ENCODE results near the gene ANKRD33B. TPM values are rescaled to one million over a fixed set of nuclear protein-coding genes. Genes with fewer than 3 reads are reported as not detected.

Gene ANKRD33B
- total and polyA plus RNA-seq, 2 donors: 4.4 to 4.7 TPM

DNA sequence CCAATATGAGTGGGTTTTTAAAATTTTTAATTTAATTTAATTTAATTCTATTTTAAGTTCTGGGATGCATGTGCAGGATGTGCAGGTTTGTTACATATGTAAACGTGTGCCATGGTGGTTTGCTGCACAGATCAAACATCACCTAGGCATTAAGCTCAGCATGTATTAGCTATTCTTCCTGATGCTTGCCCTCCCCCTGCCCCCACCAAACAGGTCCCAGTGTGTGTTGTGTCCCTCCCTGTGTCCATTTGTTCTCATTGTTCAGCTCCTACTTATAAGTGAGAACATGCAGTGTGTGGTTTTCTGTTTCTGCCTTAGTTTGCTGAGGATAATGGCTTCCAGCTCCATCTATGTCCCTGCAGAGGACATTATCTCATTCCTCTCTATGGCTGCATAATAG, 35.0 kb upstream of the ANKRD33B start:
- no peak for DNase-seq (ENCODE audit: extremely low spot score)
- H3K4me3 ChIP-seq (ENCODE audit: low read depth, low read length): no peak overlapping the region
- WGBS: 85% methylated on average over 1 of the region's 1 CpG
- H3K27ac ChIP-seq (ENCODE audit: low read depth): no peak overlapping the region
- no peaks in the 10 kb centered on the region for H3K4me1 ChIP-seq (ENCODE audit: insufficient read depth)
- no peaks in the 10 kb centered on the region for H3K36me3 ChIP-seq (ENCODE audit: insufficient read depth)

DNA sequence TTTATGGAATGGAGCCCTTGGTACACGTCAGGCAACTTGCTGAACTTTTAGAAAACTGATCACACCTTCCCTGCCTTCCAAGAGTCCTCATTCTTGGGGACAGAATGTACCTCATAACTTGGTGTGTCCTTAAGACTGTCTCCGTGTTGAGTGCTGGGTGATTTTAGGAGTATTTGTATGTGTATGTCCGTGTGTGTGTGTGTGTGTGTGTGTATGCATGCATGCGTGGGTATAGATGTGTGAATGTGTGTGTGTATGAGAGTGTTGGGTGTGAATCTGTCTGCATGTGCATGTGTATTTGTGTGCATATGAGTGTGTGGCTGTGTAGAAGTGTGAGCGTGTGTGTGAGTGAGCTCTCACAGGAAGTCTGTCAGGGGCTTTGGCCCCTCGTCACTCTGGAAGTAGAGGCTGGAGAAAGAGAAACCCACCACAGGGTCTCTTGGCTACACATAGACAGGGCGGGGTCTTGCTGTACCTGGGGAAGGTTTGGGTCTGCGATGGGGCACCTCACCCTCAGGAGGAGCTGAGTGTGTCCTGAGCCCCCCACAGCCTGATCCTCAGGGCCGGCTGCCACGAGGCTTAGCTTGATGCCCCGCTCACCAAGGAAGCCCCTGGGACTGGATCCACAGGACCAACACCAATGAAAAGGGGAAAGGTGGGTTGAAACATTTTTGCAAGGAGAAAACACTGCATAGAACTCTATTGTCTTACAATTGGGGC, 33.1 kb upstream of the ANKRD33B start:
- WGBS: 82% methylated on average over 11 of the region's 11 CpGs
- Histone ChIP-seq H3K4me1 (ENCODE audit: insufficient read depth) (no peaks in the 10 kb centered on the region), H3K36me3 (ENCODE audit: insufficient read depth) (no peaks in the 10 kb centered on the region), H3K4me3 (ENCODE audit: low read depth, low read length) (no peak overlapping the region), H3K27ac (ENCODE audit: low read depth) (no peak overlapping the region)
- DNase-seq (ENCODE audit: extremely low spot score): no peak

GRCh38 chr5:10532421-10532820, 31.4 kb upstream of the ANKRD33B start:
- Histone ChIP-seq H3K27ac (ENCODE audit: low read depth) (no peak overlapping the region), H3K4me3 (ENCODE audit: low read depth, low read length) (no peak overlapping the region), H3K36me3 (ENCODE audit: insufficient read depth) (no peaks in the 10 kb centered on the region), H3K4me1 (ENCODE audit: insufficient read depth) (no peaks in the 10 kb centered on the region)
- DNase-seq (ENCODE audit: extremely low spot score): no peak
- WGBS: 94% methylated on average over 3 of the region's 3 CpGs

DNA sequence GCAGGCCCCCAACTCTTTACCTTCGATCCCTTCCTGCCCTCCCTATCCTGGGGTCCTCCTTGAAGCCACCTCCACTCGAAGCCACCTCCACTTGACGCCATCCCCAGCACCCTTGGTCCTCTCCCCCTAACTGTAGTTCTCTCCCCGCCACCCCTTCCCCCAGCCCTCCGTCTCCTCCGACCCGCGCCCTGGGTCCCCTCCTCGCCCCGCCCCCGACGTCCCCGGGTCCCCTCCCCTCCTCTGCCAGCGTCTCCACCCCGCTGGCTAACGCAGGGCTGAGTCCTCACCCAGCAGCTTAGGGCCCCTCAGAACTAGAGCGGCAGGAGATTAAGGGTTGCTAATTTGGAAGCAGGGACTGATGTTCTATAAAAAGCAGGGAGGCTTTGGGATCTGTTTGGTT, 30.6 kb upstream of the ANKRD33B start:
- no peaks in the 10 kb centered on the region for H3K36me3 ChIP-seq (ENCODE audit: insufficient read depth)
- no peaks in the 10 kb centered on the region for H3K4me1 ChIP-seq (ENCODE audit: insufficient read depth)
- H3K27ac ChIP-seq (ENCODE audit: low read depth): no peak overlapping the region
- 11% methylated on average over 17 of the region's 17 CpGs for WGBS
- no peak for DNase-seq (ENCODE audit: extremely low spot score)
- no peak overlapping the region for H3K4me3 ChIP-seq (ENCODE audit: low read depth, low read length)

DNA sequence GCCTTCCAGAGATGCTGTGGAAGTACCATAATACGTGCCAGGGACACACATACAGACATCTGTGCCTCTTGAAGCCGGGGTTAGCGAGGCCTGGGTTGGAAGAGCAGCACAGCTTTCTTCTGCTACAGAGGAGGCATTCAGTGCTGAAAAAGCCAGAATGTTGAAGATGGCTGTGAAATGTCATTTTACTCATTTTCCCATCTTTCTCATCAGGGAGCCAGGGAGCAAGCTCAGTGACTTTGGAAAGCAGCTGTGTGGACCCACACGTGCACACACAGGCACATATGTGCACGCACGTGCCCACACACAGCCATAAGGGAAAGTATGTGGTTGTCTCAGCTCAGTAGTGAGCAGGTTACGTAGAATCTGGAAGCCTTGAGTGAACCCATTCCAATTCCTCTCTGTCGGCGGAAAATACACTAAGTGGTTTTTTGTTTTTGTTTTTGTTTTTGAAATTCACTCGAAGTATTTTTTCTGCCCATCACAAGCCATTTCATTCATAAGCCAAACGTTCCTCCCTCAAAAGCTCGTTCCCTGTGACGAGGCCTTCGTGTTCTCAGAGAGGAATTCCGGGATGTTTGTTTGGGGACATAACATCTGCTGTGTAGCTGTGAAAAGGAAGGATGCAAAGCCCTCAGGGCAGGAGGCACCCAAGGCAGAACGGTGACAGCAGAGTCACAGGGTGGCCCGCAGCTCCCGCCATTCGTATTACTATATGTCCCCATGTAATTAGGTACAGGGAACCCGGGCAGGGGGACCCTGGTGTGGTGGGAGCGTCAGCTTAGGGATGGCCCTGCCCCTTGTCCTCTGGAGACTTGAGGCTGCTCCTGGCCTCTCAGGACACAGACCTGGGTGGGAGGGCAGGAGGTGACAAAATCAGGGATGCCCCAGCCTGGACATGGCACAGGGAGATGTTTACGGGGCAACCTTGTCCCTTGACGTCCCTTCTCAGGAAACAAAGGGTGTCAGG, 29.0 kb upstream of the ANKRD33B start:
- H3K4me3 ChIP-seq (ENCODE audit: low read depth, low read length): no peak overlapping the region
- H3K36me3 ChIP-seq (ENCODE audit: insufficient read depth): no peaks in the 10 kb centered on the region
- no peak overlapping the region for H3K27ac ChIP-seq (ENCODE audit: low read depth)
- WGBS: 80% methylated on average over 23 of the region's 23 CpGs
- no peak for DNase-seq (ENCODE audit: extremely low spot score)
- no peaks in the 10 kb centered on the region for H3K4me1 ChIP-seq (ENCODE audit: insufficient read depth)

DNA sequence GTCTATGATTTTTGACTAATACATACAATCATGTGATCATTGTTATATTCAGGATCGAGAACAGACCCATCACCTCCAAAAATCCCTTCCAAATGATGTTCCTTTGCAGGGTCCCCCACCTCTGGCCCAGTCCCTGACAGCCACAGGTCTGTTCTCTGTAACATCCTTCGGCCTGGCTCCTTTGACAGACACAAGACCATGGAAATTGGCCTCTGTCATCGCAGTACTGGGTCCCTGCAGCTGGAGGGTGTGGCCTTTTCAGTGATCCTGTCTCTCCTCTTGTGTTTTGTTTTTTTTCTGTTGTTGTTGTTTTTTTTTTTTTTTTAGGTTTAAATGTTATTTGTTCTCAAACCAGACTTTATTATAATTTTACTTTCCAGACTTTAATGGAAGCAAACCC, 27.4 kb upstream of the ANKRD33B start:
- Histone ChIP-seq H3K4me3 (ENCODE audit: low read depth, low read length) (no peak overlapping the region), H3K27ac (ENCODE audit: low read depth) (no peak overlapping the region), H3K4me1 (ENCODE audit: insufficient read depth) (no peaks in the 10 kb centered on the region), H3K36me3 (ENCODE audit: insufficient read depth) (no peaks in the 10 kb centered on the region)
- no peak for DNase-seq (ENCODE audit: extremely low spot score)
- WGBS: 82% methylated on average over 3 of the region's 3 CpGs

DNA sequence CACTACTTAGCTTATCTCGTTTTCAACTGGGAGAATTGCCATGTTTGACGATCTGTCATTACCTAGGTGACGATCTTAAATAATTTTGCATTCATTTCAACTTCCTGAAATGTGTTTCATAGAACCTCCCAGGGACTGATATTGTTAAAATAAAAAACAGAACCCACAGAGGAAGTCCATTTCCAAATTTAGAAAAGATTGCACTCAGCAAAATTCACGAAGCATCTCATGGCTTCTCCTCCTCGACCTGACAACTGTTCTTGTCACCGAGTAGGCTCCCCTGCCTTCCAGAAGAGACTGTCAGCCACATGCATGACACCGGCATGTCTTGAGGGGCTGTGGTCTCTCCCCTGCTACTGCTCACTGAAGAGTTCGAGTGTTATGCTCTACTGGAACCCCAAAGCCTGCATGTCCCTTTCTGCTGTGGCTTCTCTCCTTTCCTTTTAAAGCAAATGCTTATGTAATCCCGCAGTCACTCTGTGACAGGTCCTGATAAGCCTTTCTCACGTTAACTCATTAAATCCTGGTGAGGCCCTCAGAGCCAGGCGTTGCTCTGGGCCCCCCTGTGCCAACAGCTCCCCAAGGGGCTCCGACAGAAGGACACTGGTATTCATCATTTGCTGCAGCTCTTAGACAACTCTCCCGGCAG, 26.8 kb upstream of the ANKRD33B start:
- Histone ChIP-seq H3K36me3 (ENCODE audit: insufficient read depth) (no peaks in the 10 kb centered on the region), H3K4me1 (ENCODE audit: insufficient read depth) (no peaks in the 10 kb centered on the region), H3K27ac (ENCODE audit: low read depth) (no peak overlapping the region), H3K4me3 (ENCODE audit: low read depth, low read length) (no peak overlapping the region)
- 28% methylated on average over 13 of the region's 13 CpGs for WGBS
- no peak for DNase-seq (ENCODE audit: extremely low spot score)

GRCh38 chr5:10537624-10538023, 26.2 kb upstream of the ANKRD33B start:
- Histone ChIP-seq H3K4me3 (ENCODE audit: low read depth, low read length) (no peak overlapping the region), H3K27ac (ENCODE audit: low read depth) (no peak overlapping the region), H3K4me1 (ENCODE audit: insufficient read depth) (no peaks in the 10 kb centered on the region), H3K36me3 (ENCODE audit: insufficient read depth) (no peaks in the 10 kb centered on the region)
- 47% methylated on average over 4 of the region's 4 CpGs for WGBS
- no peak for DNase-seq (ENCODE audit: extremely low spot score)

- Histone ChIP-seq H3K27ac (ENCODE audit: low read depth) (no peak overlapping the region), H3K4me1 (ENCODE audit: insufficient read depth) (no peaks in the 10 kb centered on the region), H3K4me3 (ENCODE audit: low read depth, low read length) (no peak overlapping the region), H3K36me3 (ENCODE audit: insufficient read depth) (no peaks in the 10 kb centered on the region)
- 53% methylated on average over 14 of the region's 14 CpGs for WGBS
- no peak for DNase-seq (ENCODE audit: extremely low spot score)
Measured at GRCh38 chr5:10538103-10538788, 25.6 kb upstream of the ANKRD33B start.

DNA sequence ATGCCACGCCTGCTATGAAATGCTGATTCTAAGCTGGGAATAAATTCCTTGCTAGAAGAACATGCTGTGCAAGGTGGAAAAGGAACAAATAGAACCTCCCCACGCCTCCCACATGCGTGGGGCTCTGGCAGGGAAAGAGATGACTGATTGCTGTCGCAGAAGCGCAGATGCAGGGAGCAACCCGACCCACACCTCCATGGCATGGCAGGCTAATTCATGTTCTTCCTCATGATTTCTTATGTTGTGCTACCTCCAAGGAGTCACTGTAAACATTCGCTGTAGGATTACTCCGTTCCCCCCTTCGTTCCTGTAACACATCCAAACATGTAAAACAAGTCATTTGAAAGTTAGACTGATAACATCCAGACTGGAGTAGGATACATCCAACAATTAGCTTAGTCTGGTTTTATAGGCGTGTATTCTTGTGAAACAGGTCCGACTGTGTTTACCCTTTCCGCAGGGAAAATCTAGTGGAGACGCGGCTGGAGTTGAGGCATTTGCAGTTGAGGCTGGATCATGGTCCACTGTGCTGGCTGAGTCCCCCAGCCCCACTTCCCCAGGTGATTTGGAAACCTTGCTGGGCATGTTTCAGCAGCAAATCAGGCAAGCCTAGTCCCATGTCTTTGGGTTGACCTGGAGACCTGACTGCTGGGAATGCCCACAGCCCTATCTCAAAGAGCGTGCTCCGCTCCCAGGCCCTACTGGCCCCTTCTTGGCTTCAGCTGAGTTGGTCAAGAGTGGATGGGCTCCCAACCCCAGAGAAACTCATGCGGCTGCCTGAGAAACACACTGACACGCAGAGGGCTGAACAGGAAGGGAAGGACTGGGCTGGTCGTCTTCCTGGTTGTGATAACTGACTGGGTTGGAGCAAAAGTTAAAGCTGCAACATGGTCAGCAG, 24.8 kb upstream of the ANKRD33B start:
- WGBS: 47% methylated on average over 19 of the region's 19 CpGs
- H3K4me1 ChIP-seq (ENCODE audit: insufficient read depth): no peaks in the 10 kb centered on the region
- H3K27ac ChIP-seq (ENCODE audit: low read depth): no peak overlapping the region
- no peaks in the 10 kb centered on the region for H3K36me3 ChIP-seq (ENCODE audit: insufficient read depth)
- no peak overlapping the region for H3K4me3 ChIP-seq (ENCODE audit: low read depth, low read length)
- no peak for DNase-seq (ENCODE audit: extremely low spot score)

DNA sequence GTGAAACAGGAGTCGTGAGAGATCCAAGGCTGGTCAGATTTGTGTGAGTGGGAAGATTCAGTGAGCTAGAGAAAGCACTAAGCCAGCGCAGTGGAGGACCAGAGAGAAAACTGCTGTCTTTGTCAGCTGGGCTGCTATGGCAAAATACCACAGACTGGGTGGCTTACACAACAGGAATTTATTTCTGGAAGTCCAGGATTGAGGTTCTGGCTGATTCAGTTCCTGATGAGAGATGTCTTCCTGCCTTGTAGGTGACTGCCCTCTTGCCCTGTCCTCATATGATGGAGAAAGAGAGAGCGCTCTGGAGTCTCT, 24.2 kb upstream of the ANKRD33B start:
- Histone ChIP-seq H3K27ac (ENCODE audit: low read depth) (no peak overlapping the region), H3K4me3 (ENCODE audit: low read depth, low read length) (no peak overlapping the region), H3K4me1 (ENCODE audit: insufficient read depth) (no peaks in the 10 kb centered on the region), H3K36me3 (ENCODE audit: insufficient read depth) (no peaks in the 10 kb centered on the region)
- DNase-seq (ENCODE audit: extremely low spot score): no peak
- WGBS: 87% methylated on average over 3 of the region's 3 CpGs

DNA sequence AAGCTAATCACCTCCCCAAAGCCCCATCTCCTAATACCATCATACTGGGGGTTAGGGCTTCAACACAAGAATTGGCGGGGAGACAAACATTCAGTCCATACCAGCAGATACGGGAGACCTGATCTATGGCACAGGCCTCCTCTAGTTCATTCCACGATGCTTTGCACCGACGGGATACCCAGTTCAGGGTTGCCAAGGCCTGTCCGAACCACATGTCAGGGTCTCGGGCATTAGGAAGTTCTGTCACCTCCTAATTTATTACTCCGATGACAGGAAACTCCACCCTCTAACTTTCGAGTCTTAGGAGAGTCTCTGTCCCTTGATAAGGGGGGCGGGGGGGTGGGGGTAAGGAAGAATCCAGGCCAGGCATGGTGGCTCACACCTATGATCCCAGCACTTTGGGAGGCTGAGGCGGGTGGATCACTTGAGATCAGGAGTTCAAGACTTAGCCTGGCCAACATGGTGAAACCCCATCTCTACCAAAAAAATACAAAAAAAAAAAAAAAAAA, 23.8 kb upstream of the ANKRD33B start:
- H3K4me3 ChIP-seq (ENCODE audit: low read depth, low read length): no peak overlapping the region
- 90% methylated on average over 11 of the region's 11 CpGs for WGBS
- H3K27ac ChIP-seq (ENCODE audit: low read depth): no peak overlapping the region
- H3K36me3 ChIP-seq (ENCODE audit: insufficient read depth): no peaks in the 10 kb centered on the region
- no peak for DNase-seq (ENCODE audit: extremely low spot score)
- no peaks in the 10 kb centered on the region for H3K4me1 ChIP-seq (ENCODE audit: insufficient read depth)
